Measurements from ENCODE around the gene TTC28. TPM values are rescaled to one million over a fixed set of nuclear protein-coding genes. Genes with fewer than 3 reads are reported as not detected.

The TTC28 gene
- total and polyA plus RNA-seq, 2 donors, result 2.0 to 5.5 TPM

GRCh38 chr22:28023774-28024173, 655.9 kb downstream of the TTC28 start:
- WGBS, result 96% methylated on average over 5 of the region's 5 CpGs
- DNase-seq (ENCODE audit: low read depth in 6 of 9, low spot score in 9 of 9), result no peak
- H3K9me3 ChIP-seq (ENCODE audit: control insufficient read depth in 2 of 2, insufficient read depth in 1 of 2, low read length in 1 of 2), result no peaks in the 10 kb centered on the region
- no peaks in the 10 kb centered on the region for H3K36me3 ChIP-seq (ENCODE audit: control insufficient read depth in 2 of 2, insufficient read depth in 2 of 2, low read length in 1 of 2)
- H3K4me1 ChIP-seq (ENCODE audit: control insufficient read depth in 2 of 2, insufficient read depth in 2 of 2, low read length in 2 of 2), result peaks cover 0 to 44% of the 10 kb centered on the region in 2 donors
- no peak overlapping the region for H3K4me3 ChIP-seq (ENCODE audit: low read length in 2 of 2)
- H3K27ac ChIP-seq (ENCODE audit: low read depth in 1 of 2, low read length in 1 of 2), result no peak overlapping the region
- no peaks in the 10 kb centered on the region for H3K27me3 ChIP-seq (ENCODE audit: control insufficient read depth in 2 of 2, insufficient read depth in 1 of 2, low read length in 1 of 2)

GRCh38 chr22:28023036-28023435, 656.6 kb downstream of the TTC28 start:
- Histone ChIP-seq H3K36me3 (ENCODE audit: control insufficient read depth in 2 of 2, insufficient read depth in 2 of 2, low read length in 1 of 2) (no peaks in the 10 kb centered on the region), H3K9me3 (ENCODE audit: control insufficient read depth in 2 of 2, insufficient read depth in 1 of 2, low read length in 1 of 2) (no peaks in the 10 kb centered on the region), H3K27ac (ENCODE audit: low read depth in 1 of 2, low read length in 1 of 2) (no peak overlapping the region), H3K4me3 (ENCODE audit: low read length in 2 of 2) (no peak overlapping the region), H3K4me1 (ENCODE audit: control insufficient read depth in 2 of 2, insufficient read depth in 2 of 2, low read length in 2 of 2) (peaks cover 0 to 38% of the 10 kb centered on the region in 2 donors), H3K27me3 (ENCODE audit: control insufficient read depth in 2 of 2, insufficient read depth in 1 of 2, low read length in 1 of 2) (no peaks in the 10 kb centered on the region)
- no peak for DNase-seq (ENCODE audit: low read depth in 6 of 9, low spot score in 9 of 9)
- WGBS, result 96% methylated on average over 5 of the region's 5 CpGs

GRCh38 chr22:28021998-28022660, 657.5 kb downstream of the TTC28 start:
- H3K27me3 ChIP-seq (ENCODE audit: control insufficient read depth in 2 of 2, insufficient read depth in 1 of 2, low read length in 1 of 2), result no peaks in the 10 kb centered on the region
- H3K4me3 ChIP-seq (ENCODE audit: low read length in 2 of 2), result no peak overlapping the region
- no peaks in the 10 kb centered on the region for H3K36me3 ChIP-seq (ENCODE audit: control insufficient read depth in 2 of 2, insufficient read depth in 2 of 2, low read length in 1 of 2)
- WGBS, result 96% methylated on average over 7 of the region's 7 CpGs
- no peak for DNase-seq (ENCODE audit: low read depth in 6 of 9, low spot score in 9 of 9)
- no peak overlapping the region for H3K27ac ChIP-seq (ENCODE audit: low read depth in 1 of 2, low read length in 1 of 2)
- no peaks in the 10 kb centered on the region for H3K9me3 ChIP-seq (ENCODE audit: control insufficient read depth in 2 of 2, insufficient read depth in 1 of 2, low read length in 1 of 2)
- H3K4me1 ChIP-seq (ENCODE audit: control insufficient read depth in 2 of 2, insufficient read depth in 2 of 2, low read length in 2 of 2), result peaks cover 0 to 29% of the 10 kb centered on the region in 2 donors

DNA sequence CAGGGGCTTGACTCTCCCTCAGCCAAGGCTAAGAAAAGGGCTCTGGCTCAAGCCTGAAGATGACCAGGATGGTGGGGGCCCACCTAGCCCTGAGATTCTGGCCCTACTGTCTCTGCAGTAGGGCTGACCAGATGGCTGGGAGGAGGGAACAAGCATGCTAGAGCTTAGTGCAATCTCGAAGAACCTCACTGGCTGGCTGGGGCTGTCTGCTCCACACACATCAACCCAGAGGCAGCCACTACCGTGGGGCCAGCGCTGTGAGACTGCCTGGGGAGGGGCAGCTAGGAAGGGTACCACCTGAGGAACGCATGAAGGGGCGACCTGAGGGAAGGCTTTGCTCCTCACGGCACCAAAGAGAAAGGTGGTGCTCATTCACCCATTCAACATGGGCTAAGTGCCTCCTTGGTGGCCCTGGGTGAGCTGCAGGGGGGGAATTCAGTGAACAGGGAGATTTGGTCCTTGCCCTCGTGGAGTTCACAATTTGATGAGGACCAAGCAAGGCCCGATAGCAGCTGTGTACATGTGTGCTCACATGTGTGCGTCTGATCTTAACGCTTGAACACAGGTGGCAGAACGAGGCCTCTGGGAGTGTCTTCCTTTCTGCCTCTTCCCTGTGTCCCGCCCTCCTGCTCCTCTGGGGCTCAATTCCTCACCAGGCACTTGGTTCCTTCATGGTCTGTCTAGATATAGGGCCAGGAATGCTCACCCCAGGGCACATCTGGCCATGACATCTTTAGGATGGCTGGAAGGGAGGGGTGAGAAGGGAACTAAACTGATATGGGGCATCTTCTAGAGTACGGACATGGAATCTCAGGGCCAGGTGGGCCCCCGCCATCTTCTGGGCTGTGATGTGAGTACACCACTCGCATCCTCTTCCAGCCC, 658.3 kb downstream of the TTC28 start:
- WGBS, result 94% methylated on average over 15 of the region's 15 CpGs
- H3K4me3 ChIP-seq (ENCODE audit: low read length in 2 of 2), result no peak overlapping the region
- no peak for DNase-seq (ENCODE audit: low read depth in 6 of 9, low spot score in 9 of 9)

GRCh38 chr22:28019881-28020861, 659.5 kb downstream of the TTC28 start:
- H3K36me3 ChIP-seq (ENCODE audit: control insufficient read depth in 2 of 2, insufficient read depth in 2 of 2, low read length in 1 of 2), result no peaks in the 10 kb centered on the region
- peak in 8 of 9 donors; percentile 16 to 72 (median 43) for DNase-seq (ENCODE audit: low read depth in 6 of 9, low spot score in 9 of 9)
- H3K27me3 ChIP-seq (ENCODE audit: control insufficient read depth in 2 of 2, insufficient read depth in 1 of 2, low read length in 1 of 2), result no peaks in the 10 kb centered on the region
- H3K9me3 ChIP-seq (ENCODE audit: control insufficient read depth in 2 of 2, insufficient read depth in 1 of 2, low read length in 1 of 2), result no peaks in the 10 kb centered on the region
- WGBS, result 64% methylated on average over 20 of the region's 20 CpGs
- H3K27ac ChIP-seq (ENCODE audit: low read depth in 1 of 2, low read length in 1 of 2), result no peak overlapping the region
- peaks cover 0 to 28% of the 10 kb centered on the region in 2 donors for H3K4me1 ChIP-seq (ENCODE audit: control insufficient read depth in 2 of 2, insufficient read depth in 2 of 2, low read length in 2 of 2)
- H3K4me3 ChIP-seq (ENCODE audit: low read length in 2 of 2), result no peak overlapping the region

More for the DNA sequence above, 658.3 kb downstream of the TTC28 start:
- Histone ChIP-seq H3K4me1 (ENCODE audit: control insufficient read depth in 2 of 2, insufficient read depth in 2 of 2, low read length in 2 of 2) (peaks cover 0 to 28% of the 10 kb centered on the region in 2 donors), H3K27ac (ENCODE audit: low read depth in 1 of 2, low read length in 1 of 2) (no peak overlapping the region), H3K9me3 (ENCODE audit: control insufficient read depth in 2 of 2, insufficient read depth in 1 of 2, low read length in 1 of 2) (no peaks in the 10 kb centered on the region), H3K36me3 (ENCODE audit: control insufficient read depth in 2 of 2, insufficient read depth in 2 of 2, low read length in 1 of 2) (no peaks in the 10 kb centered on the region), H3K27me3 (ENCODE audit: control insufficient read depth in 2 of 2, insufficient read depth in 1 of 2, low read length in 1 of 2) (no peaks in the 10 kb centered on the region)

- Histone ChIP-seq H3K36me3 (ENCODE audit: control insufficient read depth in 2 of 2, insufficient read depth in 2 of 2, low read length in 1 of 2) (no peaks in the 10 kb centered on the region), H3K27ac (ENCODE audit: low read depth in 1 of 2, low read length in 1 of 2) (no peak overlapping the region), H3K4me1 (ENCODE audit: control insufficient read depth in 2 of 2, insufficient read depth in 2 of 2, low read length in 2 of 2) (peaks cover 0 to 28% of the 10 kb centered on the region in 2 donors), H3K9me3 (ENCODE audit: control insufficient read depth in 2 of 2, insufficient read depth in 1 of 2, low read length in 1 of 2) (no peaks in the 10 kb centered on the region), H3K4me3 (ENCODE audit: low read length in 2 of 2) (no peak overlapping the region), H3K27me3 (ENCODE audit: control insufficient read depth in 2 of 2, insufficient read depth in 1 of 2, low read length in 1 of 2) (no peaks in the 10 kb centered on the region)
- no peak for DNase-seq (ENCODE audit: low read depth in 6 of 9, low spot score in 9 of 9)
- WGBS, result 73% methylated on average over 8 of the region's 8 CpGs
These were observed 660.3 kb downstream of the TTC28 start for GRCh38 chr22:28019360-28019759.

DNA sequence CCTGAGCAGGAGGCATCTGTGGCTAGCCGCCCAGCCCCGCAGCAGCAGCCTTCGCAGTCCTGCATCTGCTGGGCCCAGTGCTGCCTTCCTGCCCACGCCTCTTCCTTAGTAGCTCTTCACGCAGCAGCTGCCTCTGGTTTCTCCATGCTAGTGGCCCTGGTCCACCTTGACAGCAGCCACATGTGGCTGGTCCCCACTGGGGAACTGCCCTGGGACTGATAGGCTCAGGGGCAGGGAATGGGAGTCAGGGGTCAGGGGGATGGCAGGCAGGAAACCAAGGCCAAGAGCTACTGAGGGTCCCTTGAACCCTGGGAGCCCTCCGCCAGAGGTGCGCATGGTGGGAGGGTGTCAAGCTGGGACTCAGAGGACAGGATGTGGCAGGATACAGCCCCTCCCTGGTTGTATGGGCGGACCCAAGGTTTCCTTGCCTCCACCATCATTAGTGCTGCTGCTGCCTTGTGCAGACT, 661.1 kb downstream of the TTC28 start:
- no peaks in the 10 kb centered on the region for H3K36me3 ChIP-seq (ENCODE audit: control insufficient read depth in 2 of 2, insufficient read depth in 2 of 2, low read length in 1 of 2)
- H3K27ac ChIP-seq (ENCODE audit: low read depth in 1 of 2, low read length in 1 of 2), result no peak overlapping the region
- H3K27me3 ChIP-seq (ENCODE audit: control insufficient read depth in 2 of 2, insufficient read depth in 1 of 2, low read length in 1 of 2), result no peaks in the 10 kb centered on the region
- H3K4me3 ChIP-seq (ENCODE audit: low read length in 2 of 2), result no peak overlapping the region
- no peak for DNase-seq (ENCODE audit: low read depth in 6 of 9, low spot score in 9 of 9)
- H3K4me1 ChIP-seq (ENCODE audit: control insufficient read depth in 2 of 2, insufficient read depth in 2 of 2, low read length in 2 of 2), result peaks cover 0 to 26% of the 10 kb centered on the region in 2 donors
- WGBS, result 91% methylated on average over 8 of the region's 8 CpGs
- no peaks in the 10 kb centered on the region for H3K9me3 ChIP-seq (ENCODE audit: control insufficient read depth in 2 of 2, insufficient read depth in 1 of 2, low read length in 1 of 2)

GRCh38 chr22:28017859-28018258, 661.8 kb downstream of the TTC28 start:
- DNase-seq (ENCODE audit: low read depth in 6 of 9, low spot score in 9 of 9), result no peak
- H3K4me3 ChIP-seq (ENCODE audit: low read length in 2 of 2), result no peak overlapping the region
- 94% methylated on average over 4 of the region's 4 CpGs for WGBS

More at GRCh38 chr22:28017859-28018258, 661.8 kb downstream of the TTC28 start:
- H3K9me3 ChIP-seq (ENCODE audit: control insufficient read depth in 2 of 2, insufficient read depth in 1 of 2, low read length in 1 of 2), result no peaks in the 10 kb centered on the region
- no peaks in the 10 kb centered on the region for H3K27me3 ChIP-seq (ENCODE audit: control insufficient read depth in 2 of 2, insufficient read depth in 1 of 2, low read length in 1 of 2)
- peaks cover 0 to 24% of the 10 kb centered on the region in 2 donors for H3K4me1 ChIP-seq (ENCODE audit: control insufficient read depth in 2 of 2, insufficient read depth in 2 of 2, low read length in 2 of 2)
- no peaks in the 10 kb centered on the region for H3K36me3 ChIP-seq (ENCODE audit: control insufficient read depth in 2 of 2, insufficient read depth in 2 of 2, low read length in 1 of 2)
- H3K27ac ChIP-seq (ENCODE audit: low read depth in 1 of 2, low read length in 1 of 2), result no peak overlapping the region

Data from thymus (tissue), 11 donors.